AG04450 (cell line): ENCODE data around the gene COMMD4. TPM values are rescaled to one million over a fixed set of nuclear protein-coding genes. Genes with fewer than 3 reads are reported as not detected.
"Not testable (repeated sequence)": the region's sequence is repeated elsewhere in the genome, so short reads cannot be mapped to it uniquely, and the experiment has no call there.

Experiments
- CTCF ChIA-PET: fragments of 300-600, 350-600 bp; formaldehyde crosslinking; extraction: SDS; loops from one replicate; lab custom pipeline; 2022; ENCODE audit warnings: antibody characterized with exemption, inconsistent platforms; lab: Charles Lee
- POLR2A ChIA-PET: fragments of 350-600 bp; formaldehyde crosslinking; extraction: SDS; loops from one replicate; lab custom pipeline; 2021; ENCODE audit warnings: antibody characterized with exemption, inconsistent platforms; lab: Yijun Ruan, JAX
- DNase-seq: peaks from one replicate; pipeline ENCODE4 v3.0.0-alpha.2; 2011; ENCODE audit warnings: low read depth, low spot score
- H3K27ac ChIP-seq: one replicate; pipeline ENCODE4 v1.5.1; 2012; ENCODE audit warnings: low read depth, low read length, control low read depth
- H3K27me3 ChIP-seq: one replicate; pipeline ENCODE4 v1.6.0; 2012; ENCODE audit warnings: low read length; ENCODE audit not compliant: control insufficient read depth, insufficient read depth
- H3K4me3 ChIP-seq: 2 replicates; pipeline ENCODE4 v1.5.1; 2011; ENCODE audit warnings: mild to moderate bottlenecking, low read depth, low read length, control low read depth
- H3K9me3 ChIP-seq: 2 replicates; pipeline ENCODE4 v1.5.1; 2012; ENCODE audit warnings: low read length; ENCODE audit not compliant: control insufficient read depth, insufficient read depth
- polyA plus RNA-seq: library from polyadenylated mRNA; depleted of rRNA; stranded (reverse); fragments of >200 nt; gene quantifications from 2 replicates; pipeline ENCODE4 v1.2.3, GENCODE V29; 2011
- TF ChIP-seq, protein P1 (sequence below): IDR thresholded peaks from 2 replicates; pipeline ENCODE4 v1.5.1; 2011; ENCODE audit warnings: low read depth, low read length, control low read depth, inconsistent platforms

COMMD4 gene
- polyA plus RNA-seq, 1 experiment, result 52.4 TPM

DNA sequence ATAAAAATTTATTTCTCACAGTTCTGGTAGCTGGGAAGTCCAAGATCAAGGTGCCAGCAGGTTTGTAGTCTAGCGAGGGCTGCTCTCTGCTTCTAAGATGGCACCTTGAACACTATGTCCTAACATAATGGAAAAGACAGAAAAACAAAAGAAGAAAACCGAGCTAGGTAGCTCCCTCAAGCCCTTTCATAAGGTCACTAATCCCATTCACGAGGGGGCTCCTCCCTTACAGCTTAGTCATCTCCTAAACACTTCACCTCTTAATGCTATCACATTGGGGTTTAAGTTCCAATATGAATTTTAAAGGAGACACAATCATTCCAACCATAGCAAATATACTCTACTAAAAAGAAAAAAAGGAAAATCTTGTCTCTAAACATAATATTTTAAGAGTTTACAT, 29.7 kb upstream of the COMMD4 start:
- no peak for DNase-seq
- Histone ChIP-seq H3K27me3 (peaks cover 30% of the 10 kb centered on the region), H3K4me3 (no peak overlapping the region), H3K27ac (no peak overlapping the region), H3K9me3 (no peaks in the 10 kb centered on the region)
- TF ChIP-seq, protein P1, sequence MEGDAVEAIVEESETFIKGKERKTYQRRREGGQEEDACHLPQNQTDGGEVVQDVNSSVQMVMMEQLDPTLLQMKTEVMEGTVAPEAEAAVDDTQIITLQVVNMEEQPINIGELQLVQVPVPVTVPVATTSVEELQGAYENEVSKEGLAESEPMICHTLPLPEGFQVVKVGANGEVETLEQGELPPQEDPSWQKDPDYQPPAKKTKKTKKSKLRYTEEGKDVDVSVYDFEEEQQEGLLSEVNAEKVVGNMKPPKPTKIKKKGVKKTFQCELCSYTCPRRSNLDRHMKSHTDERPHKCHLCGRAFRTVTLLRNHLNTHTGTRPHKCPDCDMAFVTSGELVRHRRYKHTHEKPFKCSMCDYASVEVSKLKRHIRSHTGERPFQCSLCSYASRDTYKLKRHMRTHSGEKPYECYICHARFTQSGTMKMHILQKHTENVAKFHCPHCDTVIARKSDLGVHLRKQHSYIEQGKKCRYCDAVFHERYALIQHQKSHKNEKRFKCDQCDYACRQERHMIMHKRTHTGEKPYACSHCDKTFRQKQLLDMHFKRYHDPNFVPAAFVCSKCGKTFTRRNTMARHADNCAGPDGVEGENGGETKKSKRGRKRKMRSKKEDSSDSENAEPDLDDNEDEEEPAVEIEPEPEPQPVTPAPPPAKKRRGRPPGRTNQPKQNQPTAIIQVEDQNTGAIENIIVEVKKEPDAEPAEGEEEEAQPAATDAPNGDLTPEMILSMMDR, result no peak
- ChIA-PET POLR2A (no interaction called here), CTCF (no interaction called here)

DNA sequence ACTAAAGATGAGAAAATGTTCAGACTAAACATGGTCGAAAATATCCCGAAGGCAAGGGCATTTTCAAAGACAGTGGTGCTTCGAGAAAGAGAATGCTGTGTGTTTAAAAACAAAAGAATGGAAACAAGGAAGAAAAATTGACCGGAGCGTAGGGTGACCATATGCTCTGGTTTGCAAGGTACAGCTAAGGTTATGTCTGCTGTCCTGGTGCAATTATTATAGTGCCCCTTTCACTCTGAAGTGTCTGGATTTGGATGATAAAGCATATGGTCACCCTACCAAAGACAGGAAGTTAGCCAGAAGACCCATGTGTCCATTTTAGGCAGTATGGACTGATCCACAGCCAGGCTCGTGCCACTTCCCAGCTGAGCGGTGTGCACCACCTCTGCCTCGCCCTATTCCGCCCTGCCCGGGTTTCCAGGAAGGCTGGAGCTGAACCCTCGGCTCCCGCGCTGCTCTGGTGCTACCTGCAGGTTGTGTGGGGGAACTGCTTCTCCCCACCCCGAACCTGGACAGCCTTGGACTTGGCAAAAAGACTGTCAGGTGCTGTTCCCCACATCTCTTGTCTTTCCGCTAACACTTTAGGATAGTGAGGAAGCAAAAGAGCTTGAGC, 28.0 kb upstream of the COMMD4 start:
- TF ChIP-seq, protein P1, result peak; percentile 30
- no peaks in the 10 kb centered on the region for H3K9me3 ChIP-seq
- ChIA-PET CTCF (no interaction called here), POLR2A (no interaction called here)
- DNase-seq, result no peak
- H3K27me3 ChIP-seq, result peaks cover 30% of the 10 kb centered on the region
- no peak overlapping the region for H3K4me3 ChIP-seq
- H3K27ac ChIP-seq, result no peak overlapping the region

DNA sequence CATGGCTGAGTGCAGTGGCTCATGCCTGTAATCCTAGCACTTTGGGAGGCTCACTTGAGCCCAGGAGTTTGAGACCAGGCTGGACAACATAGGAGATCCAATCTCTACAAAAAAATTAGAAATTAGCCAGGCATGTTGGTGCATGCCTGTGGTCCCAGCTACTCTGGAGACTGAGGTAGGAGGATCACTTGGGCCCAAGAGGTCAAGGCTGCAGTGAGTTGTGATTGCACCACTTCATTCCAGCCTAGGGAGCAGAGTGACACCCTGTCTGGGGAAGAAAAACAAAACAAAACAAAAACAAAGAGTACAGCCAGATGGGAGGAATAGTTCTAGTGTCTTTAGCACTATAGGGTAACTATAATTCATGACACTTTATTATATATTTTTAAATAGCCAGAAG, 26.2 kb upstream of the COMMD4 start:
- H3K4me3 ChIP-seq, result no peak overlapping the region
- peaks cover 28% of the 10 kb centered on the region for H3K27me3 ChIP-seq
- DNase-seq, result no peak
- no peaks in the 10 kb centered on the region for H3K9me3 ChIP-seq
- no peak overlapping the region for H3K27ac ChIP-seq
- ChIA-PET CTCF (no interaction called here), POLR2A (no interaction called here)
- TF ChIP-seq, protein P1, result no peak

DNA sequence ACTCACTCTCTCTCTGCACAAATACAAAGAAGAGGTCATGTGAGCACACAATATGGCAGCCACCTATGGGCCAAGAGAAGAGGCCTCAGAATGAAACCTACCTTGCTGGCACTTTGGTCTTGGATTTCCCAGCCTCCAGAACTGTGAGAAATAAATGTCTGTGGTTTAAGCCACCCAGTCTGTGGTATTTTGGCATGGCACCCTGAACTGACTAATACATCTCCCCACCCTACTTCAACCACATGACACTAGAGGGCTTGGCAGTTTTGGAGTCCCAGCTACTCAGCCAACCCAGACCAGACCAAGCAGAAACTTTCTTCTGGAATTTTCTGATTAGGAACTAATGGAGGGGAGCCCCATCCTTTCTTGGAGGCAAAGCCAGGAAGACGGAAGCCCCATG, 23.3 kb upstream of the COMMD4 start:
- H3K27ac ChIP-seq, H3K4me3 ChIP-seq, DNase-seq, CTCF ChIA-PET, H3K9me3 ChIP-seq, POLR2A ChIA-PET: not testable (repeated sequence)
- H3K27me3 ChIP-seq, result peaks cover 25% of the 10 kb centered on the region

DNA sequence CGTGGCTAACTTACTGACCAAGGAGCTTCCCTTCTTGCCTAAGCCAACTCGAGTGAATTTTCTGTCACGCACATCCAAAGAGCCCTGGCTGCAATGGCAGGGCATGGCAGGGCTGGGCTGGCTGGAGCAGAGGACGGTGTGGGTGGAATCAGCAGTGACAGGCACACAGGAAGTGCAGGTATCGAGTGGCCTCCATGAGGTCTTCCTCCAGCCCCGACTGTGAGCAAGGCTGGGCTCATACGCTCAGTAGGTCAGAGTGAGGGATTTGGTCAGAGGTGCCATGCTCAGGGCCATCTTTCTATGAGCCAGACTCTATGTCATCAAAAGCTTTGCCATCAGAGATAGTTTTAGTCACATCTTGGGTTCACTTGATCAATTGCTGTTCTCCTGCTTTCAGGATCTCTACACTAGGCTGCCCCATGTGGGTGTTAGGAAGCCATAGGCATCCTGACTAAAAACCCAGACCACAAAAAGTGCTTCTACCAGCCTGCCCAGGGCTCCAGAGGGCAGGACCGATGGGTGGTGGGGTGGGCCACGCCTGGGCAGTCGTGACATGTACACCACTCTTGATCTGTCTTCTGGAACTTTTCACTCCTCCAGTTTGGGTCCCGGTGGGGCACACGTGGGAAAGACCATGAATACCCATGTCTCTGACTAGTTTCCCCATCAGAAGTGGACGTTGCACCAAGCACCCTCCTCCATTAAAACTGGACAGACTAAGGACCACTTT, 22.6 kb upstream of the COMMD4 start:
- TF ChIP-seq, protein P1, result no peak
- CTCF ChIA-PET, result no interaction called here
- POLR2A ChIA-PET, result interaction anchor here (0.6 kb wide), 1 partner anchor 496 kb away, joined by 7 read pairs; no protein-coding TSS in a partner anchor
- H3K9me3 ChIP-seq, result no peaks in the 10 kb centered on the region
- H3K4me3 ChIP-seq, result no peak overlapping the region
- H3K27me3 ChIP-seq, result peaks cover 19% of the 10 kb centered on the region
- DNase-seq, result no peak
- no peak overlapping the region for H3K27ac ChIP-seq
